IMR-90 (cell line): Measurements from ENCODE around the gene ATG101. TPM values are rescaled to one million over a fixed set of nuclear protein-coding genes. Genes with fewer than 3 reads are reported as not detected.

Source experiments
- ATAC-seq: fragments of 200-7000 bp; cut with Tn5 transposase; 2 replicates; pipeline ENCODE4 v1.9.1; 2020; ENCODE audit warnings: low read depth, mild to moderate bottlenecking, moderate library complexity
- BruUV-seq: library from RNA; stranded (reverse); fragments of 400-500 nt; replicated peaks from 2 replicates; lab custom pipeline; 2021; lab: Mats Ljungman, UMichigan
- CTCF ChIA-PET: fragments of 300-600 bp; formaldehyde crosslinking; extraction: SDS; loops from one replicate; lab custom pipeline; 2021; ENCODE audit warnings: antibody characterized with exemption; lab: Yijun Ruan, JAX
- POLR2A ChIA-PET: fragments of 300-600 bp; sonication (Branson Sonifier 250); formaldehyde crosslinking; loops from one replicate; lab custom pipeline; 2022; ENCODE audit warnings: antibody characterized with exemption; ENCODE audit not compliant: unreplicated experiment; lab: Charles Lee
- DNase-seq: peaks from one replicate; pipeline ENCODE4 v3.0.0; 2013
- H2AFZ ChIP-seq: replicated peaks from 2 replicates; pipeline ENCODE3; 2013; ENCODE audit warnings: low read length, mild to moderate bottlenecking; ENCODE audit not compliant: poor library complexity
- H2AK5ac ChIP-seq: 2 replicates; pipeline ENCODE4 v1.6.1; 2013; ENCODE audit warnings: low read depth, low read length, inconsistent platforms
- H2AK9ac ChIP-seq: replicated peaks from 2 replicates; pipeline ENCODE3; 2013; ENCODE audit warnings: mild to moderate bottlenecking, low read depth, low read length, moderate library complexity; ENCODE audit not compliant: poor library complexity
- H2BK120ac ChIP-seq: 2 replicates; pipeline ENCODE4 v1.6.1; 2013; ENCODE audit warnings: low read depth, low read length, inconsistent platforms
- H2BK15ac ChIP-seq: 3 replicates; pipeline ENCODE4 v1.6.1; 2013; ENCODE audit warnings: low read depth, low read length, inconsistent platforms
- H2BK20ac ChIP-seq: 2 replicates; pipeline ENCODE4 v1.6.1; 2013; ENCODE audit warnings: low read depth, mild to moderate bottlenecking, inconsistent platforms, low read length, moderate library complexity
- H2BK5ac ChIP-seq: 2 replicates; pipeline ENCODE4 v1.6.1; 2013; ENCODE audit warnings: mild to moderate bottlenecking, low read depth, low read length, inconsistent platforms; ENCODE audit not compliant: poor library complexity, severe bottlenecking
- H3K14ac ChIP-seq: replicated peaks from 2 replicates; pipeline ENCODE4 v1.6.1; 2013; ENCODE audit warnings: low read depth, low read length, inconsistent platforms
- H3K18ac ChIP-seq: 2 replicates; pipeline ENCODE4 v1.6.1; 2013; ENCODE audit warnings: low read depth, low read length, control low read depth
- H3K23ac ChIP-seq: 2 replicates; pipeline ENCODE4 v1.6.1; 2013; ENCODE audit warnings: low read depth, low read length, inconsistent platforms
- H3K27ac ChIP-seq: 2 replicates; pipeline ENCODE4 v1.5.1; 2013; ENCODE audit warnings: mild to moderate bottlenecking, control low read depth, low read length; ENCODE audit not compliant: insufficient read depth
- H3K27me3 ChIP-seq: 2 replicates; pipeline ENCODE4 v1.6.1; 2013; ENCODE audit warnings: low read length; ENCODE audit not compliant: control insufficient read depth, insufficient read depth
- H3K36me3 ChIP-seq: 2 replicates; pipeline ENCODE4 v1.6.1; 2013; ENCODE audit warnings: low read length, mixed read lengths; ENCODE audit not compliant: control insufficient read depth, insufficient read depth
- H3K4ac ChIP-seq: 2 replicates; pipeline ENCODE4 v1.6.1; 2013; ENCODE audit warnings: low read depth, low read length, inconsistent platforms
- H3K4me1 ChIP-seq: 2 replicates; pipeline ENCODE4 v1.6.1; 2013; ENCODE audit warnings: low read length, mixed read lengths; ENCODE audit not compliant: control insufficient read depth, insufficient read depth
- H3K4me2 ChIP-seq: 2 replicates; pipeline ENCODE4 v1.6.1; 2013; ENCODE audit warnings: low read depth, mild to moderate bottlenecking, control low read depth, low read length, moderate library complexity
- H3K4me3 ChIP-seq: 2 replicates; pipeline ENCODE4 v1.5.1; 2013; ENCODE audit warnings: low read depth, mild to moderate bottlenecking, control low read depth, low read length, moderate library complexity; ENCODE audit not compliant: insufficient read depth
- H3K56ac ChIP-seq: 2 replicates; pipeline ENCODE4 v1.6.1; 2013; ENCODE audit warnings: low read length, inconsistent platforms; ENCODE audit not compliant: insufficient read depth; ENCODE audit errors: extremely low read depth
- H3K79me1 ChIP-seq, 2 experiments: 2 replicates each; pipeline ENCODE4 v1.6.1; 2013; ENCODE audit warnings: low read length in 2 of 2, inconsistent platforms in 1 of 2, low read depth in 1 of 2
- H3K9ac ChIP-seq: 2 replicates; pipeline ENCODE4 v1.6.1; 2013; ENCODE audit warnings: low read depth, low read length, control low read depth
- H3K9me1 ChIP-seq: 2 replicates; pipeline ENCODE4 v1.6.1; 2013; ENCODE audit warnings: low read length, inconsistent platforms; ENCODE audit not compliant: insufficient read depth
- H3K9me3 ChIP-seq: 2 replicates; pipeline ENCODE4 v1.6.1; 2013; ENCODE audit warnings: low read length; ENCODE audit not compliant: control insufficient read depth, insufficient read depth
- H4K20me1 ChIP-seq: 2 replicates; pipeline ENCODE4 v1.6.1; 2013; ENCODE audit warnings: low read length, inconsistent platforms; ENCODE audit not compliant: insufficient read depth
- H4K5ac ChIP-seq: 2 replicates; pipeline ENCODE4 v1.6.1; 2013; ENCODE audit warnings: mild to moderate bottlenecking, low read depth, low read length, control low read depth
- H4K8ac ChIP-seq, 2 experiments: 2 replicates each; pipeline ENCODE4 v1.6.1; 2013; ENCODE audit warnings: low read depth in 2 of 2, low read length in 2 of 2, control low read depth in 1 of 2, inconsistent platforms in 1 of 2
- H4K91ac ChIP-seq: 2 replicates; pipeline ENCODE4 v1.6.1; 2013; ENCODE audit warnings: low read depth, low read length, inconsistent platforms; ENCODE audit not compliant: insufficient read depth
- BHLHE40 ChIP-seq: fragments of 150-350 bp; IDR thresholded peaks from 2 replicates; pipeline ENCODE4 v1.6.1; 2016; ENCODE audit warnings: mild to moderate bottlenecking, low read depth, low read length
- CHD1 ChIP-seq: IDR thresholded peaks from 2 replicates; pipeline ENCODE4 v1.6.1; 2012; ENCODE audit warnings: low read depth, low read length, improper control_type of control experiment
- MAFK ChIP-seq: IDR thresholded peaks from 2 replicates; pipeline ENCODE4 v1.6.1; 2012; ENCODE audit warnings: low read depth, low read length, improper control_type of control experiment
- MAZ ChIP-seq: IDR thresholded peaks from 2 replicates; pipeline ENCODE4 v1.6.1; 2012; ENCODE audit warnings: low read depth, mild to moderate bottlenecking, low read length, improper control_type of control experiment, moderate library complexity, borderline replicate concordance
- POLR2A ChIP-seq: IDR thresholded peaks from 2 replicates; pipeline ENCODE4 v1.6.1; 2012; ENCODE audit warnings: mild to moderate bottlenecking, low read depth, low read length
- WGBS, 2 experiments: methylation state at CpG; one replicate each; pipeline versions ENCODE4 v1.1.5 to v1.1.7; 2013; ENCODE audit warnings: missing lambda C conversion rate in 2 of 2; ENCODE audit not compliant: insufficient read length in 1 of 2; ENCODE audit errors: extremely low coverage in 2 of 2; 5-methylcytosine and 5-hydroxymethylcytosine counted together
- dilution Hi-C: fragments of 300-500 bp; cut with HindIII; formaldehyde crosslinking; loops from one replicate; pipeline ENCODE4 v1.14.3; 2018; ENCODE audit warnings: low sequenced_read_pairs; ENCODE audit not compliant: unreplicated experiment
- in situ Hi-C: fragments of 300-500 bp; cut with MboI; formaldehyde crosslinking; loops from 3 replicates; pipeline ENCODE4 v1.14.3; 2019; ENCODE audit warnings: low sequenced_read_pairs, inconsistent platforms, mixed read lengths
- intact Hi-C: fragments of 100-400 bp; cut with micrococcal nuclease; formaldehyde crosslinking; loops from 2 replicates; pipeline ENCODE4 v1.10.0; 2022
- polyA plus RNA-seq, 3 experiments: library from polyadenylated mRNA; depleted of rRNA; stranded (reverse); fragments of >200 nt; gene quantifications; 2 replicates each; pipeline ENCODE4 v1.2.3, GENCODE V29; 2012; ENCODE audit warnings: low replicate concordance in 1 of 3
- total RNA-seq: library from RNA; depleted of rRNA; stranded (reverse); fragments of >200 nt; gene quantifications from 2 replicates; pipeline ENCODE4 v1.2.3, GENCODE V29; 2012
- TF ChIP-seq, protein P1 (sequence below): fragments of 150-350 bp; IDR thresholded peaks from 2 replicates; pipeline ENCODE4 v1.6.1; 2016; ENCODE audit warnings: low read depth, mild to moderate bottlenecking, low read length, moderate library complexity, borderline replicate concordance
- TF ChIP-seq, protein P2 (sequence below): conservative IDR thresholded peaks from 2 replicates; pipeline ENCODE4 v1.5.1; 2012; ENCODE audit warnings: mild to moderate bottlenecking, low read depth, low read length, improper control_type of control experiment

The ATG101 gene
- total and polyA plus RNA-seq, 2 of the 4 experiments (the other 2 are of a cell fraction) = 93.9 to 167 TPM

- ChIA-PET CTCF (interaction anchor here (2.2 kb wide), 1 partner anchor 32 kb away, joined by 10 read pairs; no protein-coding TSS in a partner anchor), POLR2A (no interaction called here)
- Histone ChIP-seq H2AFZ (no peak overlapping the region), H3K14ac (no peak overlapping the region), H2AK9ac (no peak overlapping the region), H4K20me1 (peaks cover 29% of the 10 kb centered on the region), H3K23ac (no peak overlapping the region), H2AK5ac (no peak overlapping the region), H3K18ac (no peak overlapping the region), H3K27me3 (no peaks in the 10 kb centered on the region), H3K27ac (no peak overlapping the region), H4K5ac (no peak overlapping the region), H3K36me3 (peaks cover 46% of the 10 kb centered on the region), H3K4me3 (no peak overlapping the region), H3K4me1 (peaks cover 11% of the 10 kb centered on the region; the same call in 1 of the 2 replicates), H3K56ac (no peak overlapping the region), H2BK5ac (no peak overlapping the region), H4K8ac (no peak overlapping the region), H2BK15ac (no peak overlapping the region), H2BK120ac (no peak overlapping the region), H3K4ac (no peak overlapping the region), H3K79me1 (peaks cover 0 to 30% of the 10 kb centered on the region in 2 experiments; a peak in 2 of 4 replicates), H3K9me1 (no peaks in the 10 kb centered on the region), H3K4me2 (no peak overlapping the region), H3K9me3 (no peaks in the 10 kb centered on the region), H4K91ac (no peak overlapping the region), H3K9ac (no peak overlapping the region), H2BK20ac (no peak overlapping the region)
- dilution Hi-C loops (no loop called here), intact Hi-C loops (no loop called here), in situ Hi-C loops (no loop called here)
- ATAC-seq = no peak
- WGBS, 2 experiments = 95% methylated on average over 7 of the region's 14 CpGs; no CpG with 5 or more reads in 1 of the 2 experiments
- BruUV-seq = no TSS peak
- no peak for DNase-seq
- peak; percentile 30 for TF ChIP-seq POLR2A
- 0 out of 2 replicates have a peak, but pooled peaks have one; percentile 4 for TF ChIP-seq BHLHE40
- no peak for TF ChIP-seq CHD1
- no peak for TF ChIP-seq MAFK
- 0 out of 2 replicates have a peak, but pooled peaks have one; percentile 8 for TF ChIP-seq MAZ
- TF ChIP-seq, protein P1, sequence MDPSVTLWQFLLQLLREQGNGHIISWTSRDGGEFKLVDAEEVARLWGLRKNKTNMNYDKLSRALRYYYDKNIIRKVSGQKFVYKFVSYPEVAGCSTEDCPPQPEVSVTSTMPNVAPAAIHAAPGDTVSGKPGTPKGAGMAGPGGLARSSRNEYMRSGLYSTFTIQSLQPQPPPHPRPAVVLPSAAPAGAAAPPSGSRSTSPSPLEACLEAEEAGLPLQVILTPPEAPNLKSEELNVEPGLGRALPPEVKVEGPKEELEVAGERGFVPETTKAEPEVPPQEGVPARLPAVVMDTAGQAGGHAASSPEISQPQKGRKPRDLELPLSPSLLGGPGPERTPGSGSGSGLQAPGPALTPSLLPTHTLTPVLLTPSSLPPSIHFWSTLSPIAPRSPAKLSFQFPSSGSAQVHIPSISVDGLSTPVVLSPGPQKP = no peak
- TF ChIP-seq, protein P2, sequence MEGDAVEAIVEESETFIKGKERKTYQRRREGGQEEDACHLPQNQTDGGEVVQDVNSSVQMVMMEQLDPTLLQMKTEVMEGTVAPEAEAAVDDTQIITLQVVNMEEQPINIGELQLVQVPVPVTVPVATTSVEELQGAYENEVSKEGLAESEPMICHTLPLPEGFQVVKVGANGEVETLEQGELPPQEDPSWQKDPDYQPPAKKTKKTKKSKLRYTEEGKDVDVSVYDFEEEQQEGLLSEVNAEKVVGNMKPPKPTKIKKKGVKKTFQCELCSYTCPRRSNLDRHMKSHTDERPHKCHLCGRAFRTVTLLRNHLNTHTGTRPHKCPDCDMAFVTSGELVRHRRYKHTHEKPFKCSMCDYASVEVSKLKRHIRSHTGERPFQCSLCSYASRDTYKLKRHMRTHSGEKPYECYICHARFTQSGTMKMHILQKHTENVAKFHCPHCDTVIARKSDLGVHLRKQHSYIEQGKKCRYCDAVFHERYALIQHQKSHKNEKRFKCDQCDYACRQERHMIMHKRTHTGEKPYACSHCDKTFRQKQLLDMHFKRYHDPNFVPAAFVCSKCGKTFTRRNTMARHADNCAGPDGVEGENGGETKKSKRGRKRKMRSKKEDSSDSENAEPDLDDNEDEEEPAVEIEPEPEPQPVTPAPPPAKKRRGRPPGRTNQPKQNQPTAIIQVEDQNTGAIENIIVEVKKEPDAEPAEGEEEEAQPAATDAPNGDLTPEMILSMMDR = no peak
Observed at GRCh38 chr12:52057638-52058576, 11.9 kb upstream of the ATG101 start.
